A204.1 (cell line): Measurements from ENCODE around the gene RAB6B.

Experiments
- FAIRE-seq: peaks from 2 replicates; lab custom pipeline; 2012; peaks lifted over from hg19 to GRCh38; lab: Jason Lieb, UNC

Gene RAB6B

GRCh38 chr3:133930341-133930933 is 34.8 kb upstream of the RAB6B start:
- FAIRE-seq: peak; percentile 93

DNA sequence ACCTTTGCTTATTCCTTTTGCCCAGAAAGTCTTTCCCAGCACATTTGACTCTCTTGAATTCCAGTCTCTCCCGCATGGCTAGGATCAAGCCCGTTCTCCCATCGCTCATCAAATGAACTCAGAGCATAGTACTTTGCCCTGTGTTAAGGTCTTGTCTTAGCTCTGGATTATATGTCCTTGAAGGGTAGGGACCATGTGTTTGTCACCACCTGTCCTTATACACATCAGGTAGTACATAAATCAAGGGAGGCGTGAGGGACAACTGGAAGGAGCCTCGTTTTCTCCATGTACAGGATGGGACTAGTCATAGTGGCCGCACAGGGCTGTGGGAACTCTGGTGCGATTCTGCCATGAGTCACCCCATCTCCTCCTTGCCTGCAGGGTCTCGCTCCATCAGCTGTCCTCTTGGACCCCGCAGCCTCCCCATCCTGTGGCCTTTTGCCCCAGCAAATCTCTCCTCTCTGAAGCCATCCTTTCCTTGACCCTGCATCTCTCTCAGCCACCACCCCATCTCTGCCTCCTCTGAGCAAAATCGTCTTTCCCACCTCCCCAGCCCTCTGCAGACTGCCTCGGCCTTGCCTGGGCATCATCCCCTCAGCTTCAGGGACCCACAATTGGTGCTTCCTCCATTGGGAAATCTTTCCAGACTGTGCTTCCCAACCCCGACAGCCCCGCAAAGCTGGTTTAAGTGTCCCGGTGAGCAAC is 33.4 kb upstream of the RAB6B start:
- FAIRE-seq: no peak

DNA sequence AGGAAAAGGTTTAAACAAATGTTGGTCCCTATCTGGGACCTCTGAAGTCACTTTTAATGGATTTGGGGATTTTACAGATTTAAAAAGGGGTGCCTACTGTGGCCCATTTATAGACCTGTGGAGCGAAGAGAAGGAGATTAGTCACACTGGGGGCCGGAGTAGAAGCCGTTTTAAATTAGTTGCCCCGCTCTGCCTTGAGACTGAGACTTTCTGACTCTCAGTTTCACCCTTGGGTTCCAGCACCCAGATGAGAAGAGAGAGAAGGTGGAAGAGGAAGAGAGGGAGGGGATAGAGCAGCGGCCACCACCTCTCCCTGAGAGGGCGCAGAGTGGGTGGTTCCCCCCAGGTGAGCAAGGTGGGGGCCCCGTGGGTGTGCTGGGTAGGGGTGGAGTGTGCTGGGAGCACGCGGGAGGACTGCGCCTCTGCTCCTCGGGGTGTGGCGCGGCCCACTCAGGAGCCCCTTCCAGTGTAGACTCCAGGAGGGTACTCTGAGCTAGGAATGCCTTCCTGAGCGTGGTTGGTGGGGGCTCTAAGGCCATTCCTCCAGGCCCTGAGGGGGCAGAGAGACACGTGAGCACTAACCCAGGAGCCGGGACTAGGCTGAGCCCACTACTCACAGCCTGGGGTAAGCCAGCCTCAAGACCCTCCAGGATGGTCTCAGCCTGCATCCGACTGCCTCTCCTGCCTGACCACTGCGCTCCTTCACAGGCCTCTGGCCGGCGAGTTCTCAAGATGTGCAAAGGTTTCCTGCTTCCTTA is 32.6 kb upstream of the RAB6B start:
- no peak for FAIRE-seq

DNA sequence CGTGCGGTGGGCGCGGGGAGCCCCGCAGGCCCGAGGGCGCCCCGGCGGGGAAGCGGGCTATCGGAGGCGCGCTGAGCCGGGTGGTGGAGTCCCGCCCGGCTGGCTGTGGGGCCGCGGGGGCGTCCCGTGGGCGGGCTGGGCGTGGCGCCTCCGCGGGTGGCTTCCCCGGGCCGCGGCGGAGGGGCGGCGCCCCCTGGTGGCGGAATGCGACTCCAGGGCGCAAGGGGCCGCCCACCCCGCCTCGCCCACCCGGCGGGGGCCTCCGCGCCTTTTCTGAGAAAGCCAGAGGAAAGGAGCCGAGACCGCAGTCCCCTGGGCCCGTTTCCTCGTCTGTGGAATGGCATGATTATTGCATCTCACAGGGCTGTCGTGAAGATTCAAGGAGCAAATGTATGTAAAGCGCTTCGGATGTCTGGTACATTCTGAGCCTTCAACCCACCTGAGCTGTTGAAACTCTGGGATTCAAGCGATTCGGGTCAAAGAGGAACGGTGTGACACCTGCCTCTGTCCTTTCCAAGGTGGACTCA is 31.9 kb upstream of the RAB6B start:
- FAIRE-seq: no peak

DNA sequence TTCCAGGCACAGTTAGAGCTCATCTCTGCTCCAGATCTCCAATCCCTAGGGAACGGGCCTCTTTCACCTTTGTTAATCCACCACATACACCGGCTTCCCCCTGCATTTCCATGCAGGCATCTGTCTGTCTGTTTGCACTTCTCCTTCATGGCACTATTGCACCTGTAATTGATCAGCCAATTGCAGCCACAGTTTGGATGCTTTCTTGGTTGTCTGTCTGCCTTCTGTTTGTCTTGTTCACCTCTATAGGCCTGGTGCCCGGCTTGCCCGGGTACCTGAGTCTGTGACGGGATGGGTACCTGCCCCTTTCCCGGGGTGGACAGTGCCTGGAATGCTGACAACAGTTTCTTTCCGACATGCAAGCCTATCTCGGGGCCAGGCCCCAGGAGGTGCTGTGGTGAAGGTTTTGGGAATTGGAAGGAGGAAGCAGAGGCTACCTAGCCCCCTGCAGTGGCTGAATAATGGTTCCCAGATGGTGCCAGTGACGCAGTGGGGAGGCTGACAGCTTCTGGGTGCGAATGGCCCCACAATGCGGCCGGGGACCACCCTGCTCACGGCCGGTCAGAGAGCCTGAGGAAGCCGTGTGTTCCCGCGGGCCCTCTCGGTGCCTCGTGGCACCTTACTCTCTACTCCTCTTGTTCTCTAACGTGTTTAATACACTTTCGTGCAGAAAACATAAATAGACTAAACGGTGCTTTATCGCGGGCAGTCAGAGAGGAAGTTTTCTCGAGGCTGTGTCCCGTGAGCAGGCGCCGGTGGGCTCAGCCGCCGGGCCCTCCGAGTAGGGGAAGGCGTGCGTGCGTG is 31.3 kb upstream of the RAB6B start:
- no peak for FAIRE-seq

DNA sequence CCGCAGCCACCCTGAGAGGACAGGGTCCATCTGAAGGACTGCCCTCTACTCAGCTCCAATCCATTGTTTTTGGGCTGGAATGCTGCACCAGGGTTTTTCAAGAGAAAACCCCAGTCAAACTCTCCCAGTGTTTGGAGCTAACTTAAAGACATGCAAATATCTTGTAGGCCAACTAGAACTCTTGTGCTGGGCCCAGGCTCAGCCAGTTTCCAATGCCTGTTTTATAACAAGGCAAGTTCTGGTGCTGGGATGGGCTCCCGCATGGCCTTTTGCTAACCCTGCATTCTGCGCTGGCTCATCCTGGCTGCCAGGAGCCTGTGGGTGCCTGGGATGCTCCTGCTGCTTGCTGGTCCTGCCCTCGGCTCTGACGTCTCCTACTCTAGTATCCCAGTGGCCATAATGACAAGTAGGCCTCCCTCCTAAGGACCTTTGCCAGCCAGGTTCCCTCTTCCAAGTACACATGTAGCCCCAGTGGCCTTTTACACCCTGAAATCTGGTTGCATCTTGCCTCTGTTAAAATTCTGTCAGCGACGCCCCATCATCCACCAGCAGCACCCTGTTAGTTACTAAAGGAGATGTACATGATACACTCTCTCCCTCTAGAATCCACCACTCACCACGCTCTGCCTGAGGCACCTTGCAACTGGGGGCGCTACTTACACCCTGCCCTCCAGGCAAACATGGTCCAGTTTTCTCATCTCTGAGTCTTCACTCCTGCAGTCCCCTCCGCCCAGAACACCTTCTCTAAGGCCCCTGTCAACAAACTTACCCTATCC is 30.5 kb upstream of the RAB6B start:
- no peak for FAIRE-seq

- FAIRE-seq: no peak
Observed at GRCh38 chr3:133924041-133924440, 28.4 kb upstream of the RAB6B start.

DNA sequence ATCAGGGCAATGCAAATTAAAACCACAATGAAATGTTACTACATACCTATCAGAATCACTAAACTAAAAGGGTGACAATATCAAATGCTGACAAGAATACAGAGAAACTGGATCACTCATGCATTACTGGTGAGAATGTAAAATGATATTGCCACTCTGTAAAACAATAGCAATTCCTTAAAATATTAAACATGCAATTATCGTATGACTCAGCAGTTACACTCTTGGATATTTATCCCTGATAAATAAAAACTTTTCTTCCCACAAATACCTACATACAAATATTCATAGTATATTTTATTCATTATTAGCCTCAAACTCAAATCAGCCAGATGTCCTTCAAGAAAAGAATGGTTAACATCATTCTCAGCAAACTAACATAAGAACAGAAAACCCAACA is 25.9 kb upstream of the RAB6B start:
- FAIRE-seq: no peak

DNA sequence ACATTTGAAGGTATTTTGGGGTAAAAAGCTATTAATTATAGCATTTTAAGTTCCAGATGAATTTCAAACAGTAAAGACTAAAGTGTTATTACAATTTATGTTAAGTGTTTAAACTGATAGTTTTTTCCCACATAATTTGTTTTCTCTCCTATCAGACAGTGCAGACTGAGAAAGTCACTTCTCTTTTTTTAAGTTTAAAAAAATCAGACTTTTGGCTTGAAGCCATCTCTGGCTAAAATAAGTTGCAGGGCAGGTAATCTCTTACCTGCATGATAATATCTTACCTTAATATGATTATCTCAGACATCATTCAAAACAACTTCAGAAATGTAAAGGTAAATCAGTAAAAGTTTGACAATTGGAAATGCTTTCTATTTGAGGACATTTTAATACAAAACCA is 21.5 kb upstream of the RAB6B start:
- FAIRE-seq: no peak

DNA sequence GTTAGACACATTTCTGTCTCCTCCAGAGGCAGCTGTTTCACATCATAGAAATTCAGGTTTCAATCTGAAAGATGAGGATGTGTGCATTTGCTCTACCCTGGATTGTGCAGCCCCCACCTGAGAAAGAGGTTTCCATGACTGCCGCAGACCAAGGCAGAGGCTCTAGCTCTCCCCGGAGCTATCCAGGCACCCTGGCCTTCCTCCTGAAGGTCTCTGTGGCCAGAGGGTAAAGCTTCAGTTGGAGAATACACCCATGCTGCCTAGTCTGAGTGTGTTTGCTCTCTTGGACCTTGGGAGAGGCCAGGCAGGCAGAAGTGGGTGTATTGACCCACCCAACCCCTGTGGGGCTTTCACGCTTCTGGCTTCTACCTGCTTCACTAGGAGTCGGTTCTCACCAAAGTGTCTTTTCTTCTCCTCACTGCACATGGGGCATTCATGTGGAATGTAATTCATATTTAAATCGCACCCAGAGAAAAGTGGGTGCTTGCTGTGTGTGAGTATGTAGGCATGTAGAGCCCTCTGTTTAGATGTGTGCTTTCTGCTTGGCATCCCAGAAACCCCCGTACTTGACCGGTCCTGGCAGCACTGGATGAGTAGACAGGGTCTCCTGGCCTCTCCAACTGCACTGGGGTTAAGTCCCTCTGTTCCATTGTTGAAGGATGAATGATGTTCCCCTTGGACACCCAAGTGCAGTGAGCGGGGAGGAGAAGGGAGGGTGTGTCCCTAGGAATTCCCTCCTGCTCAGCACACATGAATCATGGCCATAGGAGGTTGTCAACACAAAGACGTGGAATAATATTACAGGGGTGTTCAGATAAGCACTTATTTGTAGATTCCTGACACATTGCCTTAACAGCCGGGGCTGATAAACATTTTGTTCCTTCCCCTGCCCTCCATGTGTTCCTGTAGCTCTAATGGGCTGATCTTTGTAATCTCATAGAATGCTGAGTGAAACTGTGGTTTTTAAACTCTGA is 20.3 kb upstream of the RAB6B start:
- no peak for FAIRE-seq

GRCh38 chr3:133914839-133915600 is 19.3 kb upstream of the RAB6B start:
- no peak for FAIRE-seq

- FAIRE-seq: no peak
Observed at GRCh38 chr3:133910422-133910821, 14.7 kb upstream of the RAB6B start.

GRCh38 chr3:133905376-133905775 is 9.7 kb upstream of the RAB6B start:
- FAIRE-seq: no peak

DNA sequence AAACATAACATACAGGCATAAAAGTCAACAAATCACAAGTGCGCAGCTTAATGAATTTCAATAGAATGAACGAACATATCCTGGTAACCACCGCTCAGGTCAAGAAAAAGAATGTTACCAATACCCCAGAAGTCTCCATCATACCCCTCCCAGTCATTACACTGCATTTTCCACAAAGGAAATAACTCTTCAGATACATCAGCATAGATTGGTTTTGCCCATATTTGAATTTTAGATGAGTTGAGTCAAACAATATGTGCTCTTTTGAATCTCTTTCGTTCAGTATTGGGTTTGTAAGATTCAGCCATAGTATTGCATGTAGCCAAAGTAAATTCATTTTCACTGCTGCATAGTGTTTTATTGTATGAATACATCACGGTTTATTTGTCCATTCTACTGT is 6.2 kb upstream of the RAB6B start:
- no peak for FAIRE-seq

- FAIRE-seq: no peak
Observed at GRCh38 chr3:133901083-133901482, 5.4 kb upstream of the RAB6B start.

DNA sequence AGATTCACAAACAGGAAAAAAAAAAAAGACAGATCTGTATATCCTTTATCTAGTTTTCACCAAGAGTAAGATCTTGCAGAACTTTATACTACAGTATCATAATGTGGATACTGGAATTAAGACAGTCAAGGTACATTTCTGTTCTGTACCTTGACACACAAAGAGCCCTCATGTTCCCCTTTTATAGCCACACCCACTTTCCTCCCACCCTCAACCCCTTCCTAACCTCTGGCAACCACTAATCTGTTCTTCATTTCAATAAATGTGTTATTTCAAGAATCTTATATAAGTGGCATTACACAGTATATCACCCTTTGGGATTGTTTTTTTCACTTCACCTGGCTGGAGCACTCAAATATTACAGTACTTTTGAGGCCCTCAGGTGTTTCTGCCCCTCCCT is 3.6 kb upstream of the RAB6B start:
- FAIRE-seq: no peak

GRCh38 chr3:133897547-133897946 is 1.9 kb upstream of the RAB6B start:
- FAIRE-seq: no peak

GRCh38 chr3:133896002-133896761 is 500 bp upstream of the RAB6B start:
- FAIRE-seq: no peak
